ENCODE measurements around the gene NUFIP2. TPM values are rescaled to one million over a fixed set of nuclear protein-coding genes. Genes with fewer than 3 reads are reported as not detected.

The NUFIP2 gene, protein sequence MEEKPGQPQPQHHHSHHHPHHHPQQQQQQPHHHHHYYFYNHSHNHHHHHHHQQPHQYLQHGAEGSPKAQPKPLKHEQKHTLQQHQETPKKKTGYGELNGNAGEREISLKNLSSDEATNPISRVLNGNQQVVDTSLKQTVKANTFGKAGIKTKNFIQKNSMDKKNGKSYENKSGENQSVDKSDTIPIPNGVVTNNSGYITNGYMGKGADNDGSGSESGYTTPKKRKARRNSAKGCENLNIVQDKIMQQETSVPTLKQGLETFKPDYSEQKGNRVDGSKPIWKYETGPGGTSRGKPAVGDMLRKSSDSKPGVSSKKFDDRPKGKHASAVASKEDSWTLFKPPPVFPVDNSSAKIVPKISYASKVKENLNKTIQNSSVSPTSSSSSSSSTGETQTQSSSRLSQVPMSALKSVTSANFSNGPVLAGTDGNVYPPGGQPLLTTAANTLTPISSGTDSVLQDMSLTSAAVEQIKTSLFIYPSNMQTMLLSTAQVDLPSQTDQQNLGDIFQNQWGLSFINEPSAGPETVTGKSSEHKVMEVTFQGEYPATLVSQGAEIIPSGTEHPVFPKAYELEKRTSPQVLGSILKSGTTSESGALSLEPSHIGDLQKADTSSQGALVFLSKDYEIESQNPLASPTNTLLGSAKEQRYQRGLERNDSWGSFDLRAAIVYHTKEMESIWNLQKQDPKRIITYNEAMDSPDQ
- 51.1 and 60.7 TPM in 2 replicates for total RNA-seq
- polyA plus RNA-seq: 27.2 and 38.8 TPM in 2 replicates
- 6.8 and 8.1 TPM in 2 replicates for polyA plus RNA-seq (2011; cell fraction: cytosol; rRNA removed)
- polyA plus RNA-seq (2011; cell fraction: nucleus; rRNA removed): 15.9 and 18.8 TPM in 2 replicates
- polyA plus RNA-seq (2012): 17.9 and 22.2 TPM in 2 replicates
- 23.6 and 26.6 TPM in 2 replicates for polyA minus RNA-seq
- polyA minus RNA-seq (2011; cell fraction: cytosol; rRNA and poly(A)+ RNA removed): 40.8 TPM
- polyA minus RNA-seq (2011; cell fraction: nucleus; rRNA and poly(A)+ RNA removed): 28.5 and 67.7 TPM in 2 replicates
- percentile 97 among the genes with signal in this experiment for Bru-seq, nascent RNA
- percentile 98 among the genes with signal in this experiment for BruChase-seq, experiment 1, labeled RNA remaining after a 6-hour chase
- percentile 99 among the genes with signal in this experiment for BruChase-seq, experiment 2, labeled RNA remaining after a 2-hour chase
- long read RNA-seq, full-length matches to known transcripts: 3 of 24 reads
- long read RNA-seq, partial matches to known transcripts: 1 of 24 reads
- long read RNA-seq, other reads (novel, unspliced or antisense): 20 of 24 reads

- peak within 1 kb of the TSS; percentile 70 to 95 (median 78) for H3K4me3 ChIP-seq (replicated peaks in 1 of 3; ENCODE audit: insufficient read depth in 1 of 3, low read depth in 1 of 3, low read length in 3 of 3)
- BruUV-seq (replicated peaks): TSS peak; percentile 99
- dilution Hi-C loops (cut with MboI; ENCODE audit: extremely low pct_ligation_motif_present, low sequenced_read_pairs): no loop called here
- H3K9ac ChIP-seq (replicated peaks; ENCODE audit: extremely low read depth, insufficient read depth, low read length): peak within 1 kb of the TSS; percentile 88
- TF ChIP-seq POLR2A (IDR thresholded peaks at IDR 0.05; ENCODE audit: low read depth, low read length) (peak; percentile 100), POLR2AphosphoS5 (IDR thresholded peaks at IDR 0.05; ENCODE audit: insufficient read depth, low read depth, low read length) (peak; percentile 100), EZH2 (IDR thresholded peaks at IDR 0.05; ENCODE audit: borderline replicate concordance, low read depth, low read length, severe bottlenecking) (no peak)
- peak within 1 kb of the TSS; percentile 84 for H3K4me2 ChIP-seq (ENCODE audit: insufficient read depth, low read length)
- ChIA-PET POLR2A (interaction anchor here (0.6 to 1.8 kb wide), 18 partner anchors 9 to 564 kb away, joined by 3 to 12 read pairs (median 4); partner anchors contain the start of genes MYO18A and TAOK1), CTCF (interaction anchor here (0.6 to 1.6 kb wide), 7 partner anchors 37 to 319 kb away, joined by 3 to 7 read pairs (median 4); no protein-coding TSS in a partner anchor)
- H3K4me1 ChIP-seq (ENCODE audit: control insufficient read depth, extremely low read depth, insufficient read depth, low read length): peaks cover 30% of the 10 kb centered on the region
- H3K27ac ChIP-seq (ENCODE audit: insufficient read depth, low read depth, low read length): peak within 1 kb of the TSS; percentile 82
- no peaks in the 10 kb centered on the region for H3K36me3 ChIP-seq (ENCODE audit: control insufficient read depth in 2 of 2, extremely low read depth in 1 of 2, insufficient read depth in 2 of 2, low read length in 2 of 2)
- H3K9me1 ChIP-seq (replicated peaks; ENCODE audit: control insufficient read depth, extremely low read depth, insufficient read depth, low read length): no peaks in the 10 kb centered on the region
- peak within 1 kb of the TSS; percentile 84 for H2AFZ ChIP-seq (ENCODE audit: low read depth, low read length)
- peaks cover 10% of the 10 kb centered on the region for H4K20me1 ChIP-seq (replicated peaks; ENCODE audit: control insufficient read depth, extremely low read depth, insufficient read depth, low read length)
- peaks cover 47% of the 10 kb centered on the region for H3K79me2 ChIP-seq (ENCODE audit: control insufficient read depth, insufficient read depth, low read length)
- FAIRE-seq (peak; percentile 91), DNase-seq (ENCODE audit: low read depth, low spot score) (peak; percentile 99)
- H3K27me3 ChIP-seq (ENCODE audit: control insufficient read depth in 2 of 2, insufficient read depth in 2 of 2, low read length in 2 of 2): no peaks in the 10 kb centered on the region
- intact Hi-C loops (cut with micrococcal nuclease): loop anchor here (5.0 kb wide), 3 partner anchors 37 to 298 kb away; partner anchors contain the start of genes ABHD15, ANKRD13B and TP53I13
- no peaks in the 10 kb centered on the region for H3K9me3 ChIP-seq (replicated peaks; ENCODE audit: control insufficient read depth, insufficient read depth, low read length)
Observed at GRCh38 chr17:29293890-29294579, at the start of gene NUFIP2. NUFIP2 (minus strand) TSS chr17:29294148; CDS start chr17:29294059, 89 bp downstream.
